Activated CD4-positive, alpha-beta T cell treated with anti-CD3 and anti-CD28 coated beads for 24 hours (primary cell): Measurements from ENCODE around the gene PRMT1.
A peak's percentile ranks its signal among the peaks of the same experiment; 100 is the strongest.

Experiments
- DNase-seq, 2 donors: peaks; one replicate each; pipeline ENCODE4 v3.0.0-alpha.2; 2020; ENCODE audit warnings: low read depth in 2 of 2

Gene PRMT1

DNA sequence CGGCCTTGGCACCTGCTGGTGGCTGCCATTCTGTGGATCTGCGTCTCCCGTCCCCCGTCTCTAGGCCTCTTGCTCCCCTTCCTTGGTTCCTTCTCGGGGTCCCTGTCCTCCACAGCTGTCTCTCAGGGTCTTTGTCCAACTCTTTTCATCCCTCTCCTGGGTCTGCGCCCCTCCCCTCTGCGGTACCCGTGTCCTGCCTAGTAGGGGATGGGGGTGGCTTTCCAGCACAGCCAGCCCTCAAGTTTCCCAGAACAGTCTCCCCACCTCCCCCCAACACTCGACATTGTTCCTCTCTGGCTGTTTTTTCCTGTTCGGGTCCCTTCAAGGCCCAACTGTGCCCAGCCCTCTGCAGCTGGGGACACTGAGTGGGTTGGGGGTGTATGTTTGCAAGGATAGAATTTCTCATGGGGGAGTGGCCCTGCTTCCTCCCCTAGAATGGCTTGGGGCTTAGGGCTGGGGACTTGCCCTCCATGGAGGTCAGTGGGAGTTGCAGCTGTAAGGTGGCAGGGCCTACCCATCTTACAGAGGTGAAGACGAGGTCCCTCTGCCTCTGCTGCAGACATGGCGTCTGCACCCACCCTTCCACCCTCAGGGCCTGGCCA is 11.6 kb downstream of the PRMT1 start:
- no peak for DNase-seq

GRCh38 chr19:49689133-49690078 is 12.3 kb downstream of the PRMT1 start, which contains the start of gene ADM5:
TSS of gene ADM5 (plus strand) at chr19:49689594. CDS start at chr19:49689838, 244 bp downstream.
- no peak for DNase-seq

DNA sequence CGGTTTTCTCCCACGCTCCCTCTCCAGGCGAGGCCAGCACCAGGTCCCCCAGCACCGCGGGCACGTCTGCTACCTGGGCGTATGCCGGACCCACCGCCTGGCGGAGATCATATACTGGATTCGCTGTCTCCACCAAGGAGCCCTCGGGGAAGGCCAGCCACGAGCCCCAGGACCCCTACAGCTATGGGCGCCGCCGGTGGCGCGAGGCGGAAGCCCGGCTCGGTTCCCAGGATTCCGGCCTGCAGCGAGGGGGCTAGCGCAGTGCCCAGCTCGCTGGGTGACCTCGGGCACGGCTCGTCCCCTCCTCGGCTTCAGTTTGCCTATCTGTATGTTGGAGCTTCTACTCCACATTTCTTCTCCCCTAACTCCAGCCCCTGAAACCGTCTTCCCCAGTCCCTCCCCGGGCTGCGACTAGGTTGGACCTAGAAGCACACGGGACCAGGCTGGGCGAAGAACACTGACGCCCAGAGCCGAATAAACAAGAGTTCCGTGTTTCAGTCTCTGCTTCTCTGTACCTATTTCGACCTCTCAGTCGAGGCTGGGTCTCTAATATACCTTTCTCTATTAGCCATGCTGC is 13.1 kb downstream of the PRMT1 start:
- no peak for DNase-seq

DNA sequence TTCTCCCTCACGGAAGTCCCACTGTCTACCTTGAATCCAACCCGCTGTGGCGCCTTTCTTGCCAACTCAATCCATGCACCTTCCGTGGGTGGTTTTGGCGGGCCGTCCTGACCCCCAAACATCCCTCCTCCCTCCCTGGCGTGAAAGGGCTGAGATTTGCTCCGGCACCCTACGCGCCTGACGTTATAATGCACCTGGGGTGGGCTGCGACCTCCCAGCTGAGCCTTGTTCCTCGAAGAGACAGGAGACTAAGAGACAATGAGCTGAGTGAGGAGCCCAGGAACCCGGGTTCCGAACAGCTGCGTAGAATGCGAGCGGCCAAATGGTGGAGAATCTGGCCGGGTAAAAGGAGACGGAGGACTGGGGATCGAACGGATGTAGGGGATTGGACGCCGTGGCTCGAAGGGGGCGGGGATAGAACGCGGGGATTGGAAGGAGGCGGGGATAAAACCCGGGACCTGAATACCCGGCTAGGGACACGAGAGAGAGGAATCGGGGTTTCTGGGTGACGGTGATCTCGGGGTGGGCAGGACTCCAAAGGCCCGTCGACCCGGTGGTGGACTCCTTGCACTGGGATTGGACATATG is 13.7 kb downstream of the PRMT1 start, which contains the start of gene CPT1C:
CPT1C (plus strand) TSS at position 461 of the 587 bp plus-strand sequence. CDS start 1,137 bp downstream, outside the sequence.
- DNase-seq, result peak in 1 of 2 donors; percentile 58

DNA sequence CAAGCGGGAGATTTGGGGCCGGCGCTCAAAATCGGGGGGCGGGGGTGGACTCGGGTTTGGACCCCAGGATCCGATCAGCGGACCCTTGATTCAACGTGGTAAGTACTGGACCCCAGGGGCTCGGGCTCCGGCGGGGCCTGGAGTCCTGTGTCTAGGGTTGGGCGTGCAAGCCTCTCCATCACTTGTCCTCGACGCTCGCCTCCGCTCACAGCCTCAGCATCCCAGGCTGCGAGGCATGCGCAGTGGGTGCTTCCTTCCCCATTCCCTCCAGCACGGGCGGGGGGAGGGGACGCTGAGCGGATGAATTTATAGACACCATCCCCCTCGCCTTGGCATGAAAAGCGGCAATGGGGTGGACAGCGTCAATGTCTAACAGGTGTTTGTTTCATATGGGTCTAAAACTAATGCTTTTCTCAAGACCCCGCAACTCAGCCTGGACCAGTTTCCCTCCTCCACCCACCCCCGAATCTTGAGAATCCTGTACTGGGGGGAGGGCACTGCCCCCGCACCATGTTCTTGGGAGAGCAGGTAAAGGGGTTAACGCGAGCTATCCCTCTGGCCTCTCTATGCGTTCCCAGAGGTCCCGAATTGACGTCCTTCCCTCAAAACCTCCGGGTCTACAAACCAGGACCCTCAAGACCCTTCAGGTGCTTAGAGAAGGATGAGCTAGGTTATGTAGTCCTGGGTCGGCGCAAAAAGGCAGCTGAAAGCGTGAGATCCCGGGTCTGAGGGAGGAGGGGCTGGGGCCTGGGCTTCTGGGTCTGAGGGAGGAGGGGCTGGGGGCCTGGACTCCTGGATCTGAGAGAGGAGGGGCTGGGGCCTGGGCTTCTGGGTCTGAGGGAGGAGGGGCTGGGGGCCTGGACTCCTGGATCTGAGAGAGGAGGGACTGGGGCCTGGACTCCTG is 14.4 kb downstream of the PRMT1 start:
- no peak for DNase-seq

DNA sequence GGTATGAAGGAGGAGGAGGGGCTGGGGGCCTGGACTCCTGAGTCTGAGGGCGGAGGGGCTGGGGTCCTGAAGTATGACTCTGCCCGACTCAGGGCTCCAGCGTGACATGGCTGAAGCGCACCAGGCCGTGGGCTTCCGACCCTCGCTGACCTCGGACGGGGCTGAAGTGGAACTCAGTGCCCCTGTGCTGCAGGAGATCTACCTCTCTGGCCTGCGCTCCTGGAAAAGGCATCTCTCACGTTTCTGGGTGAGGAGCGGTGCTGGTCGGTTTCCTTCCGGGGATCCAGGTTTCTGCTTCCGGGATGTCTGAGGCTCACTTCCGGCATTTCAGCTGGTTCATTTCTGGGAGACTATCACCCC is 15.1 kb downstream of the PRMT1 start:
- DNase-seq, result no peak

- no peak for DNase-seq
These were observed 19.0 kb downstream of the PRMT1 start for GRCh38 chr19:49696115-49696514.

DNA sequence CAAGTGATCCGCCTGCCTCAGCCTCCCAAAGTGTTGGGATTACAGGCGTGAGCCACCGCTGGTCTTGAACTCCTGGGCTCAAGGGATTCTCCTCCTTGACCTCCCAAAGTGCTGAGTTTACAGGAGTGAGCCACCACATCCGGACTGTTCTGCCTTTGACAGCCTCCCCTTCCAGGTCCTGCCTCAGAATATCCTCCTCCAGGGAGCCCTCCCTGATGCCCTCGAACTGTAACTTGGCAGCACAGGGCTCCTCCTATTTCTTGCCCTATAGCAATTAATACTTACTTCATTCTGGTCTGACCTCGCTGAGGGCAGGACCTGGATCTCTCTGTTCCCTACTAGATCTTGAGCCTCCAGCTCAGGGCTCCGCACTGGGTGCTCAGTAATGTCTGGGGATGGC is 19.8 kb downstream of the PRMT1 start:
- DNase-seq, result no peak

- no peak for DNase-seq
These were observed 22.3 kb downstream of the PRMT1 start for GRCh38 chr19:49699364-49699763.

- no peak for DNase-seq
These were observed 23.5 kb downstream of the PRMT1 start for GRCh38 chr19:49700563-49700962.

GRCh38 chr19:49701271-49701786 is 24.3 kb downstream of the PRMT1 start:
- DNase-seq, result no peak

DNA sequence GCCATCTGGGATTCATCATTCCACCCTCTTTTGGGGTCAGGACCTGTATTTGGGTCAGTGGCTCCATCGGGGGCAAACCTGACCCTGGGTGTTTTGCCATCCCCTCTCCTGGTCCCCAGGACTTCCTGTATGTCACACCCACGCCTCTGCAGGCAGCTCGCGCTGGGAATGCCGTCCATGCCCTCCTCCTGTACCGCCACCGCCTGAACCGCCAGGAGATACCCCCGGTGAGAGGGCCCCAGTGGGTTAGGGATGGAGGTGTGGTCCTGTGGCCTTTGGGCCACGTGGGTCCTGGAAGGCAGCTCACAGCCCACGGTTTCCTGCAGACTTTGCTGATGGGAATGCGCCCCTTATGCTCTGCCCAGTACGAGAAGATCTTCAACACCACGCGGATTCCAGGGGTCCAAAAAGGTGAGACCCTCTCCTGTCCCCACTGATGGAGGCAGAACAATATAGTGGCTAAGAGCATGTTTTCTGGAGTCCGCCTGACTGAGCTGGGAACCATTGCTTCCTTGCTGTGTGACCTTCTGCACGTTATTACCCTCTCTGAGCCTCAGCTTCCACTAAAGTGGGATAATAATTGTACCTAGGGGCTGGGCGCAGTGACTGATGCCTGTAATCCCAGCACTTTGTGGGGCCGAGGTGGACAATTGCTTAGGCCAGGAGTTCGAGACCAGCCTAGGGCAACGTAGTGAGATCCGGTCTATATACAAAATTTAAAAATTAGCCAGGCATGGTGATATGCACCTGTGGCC is 28.0 kb downstream of the PRMT1 start:
- no peak for DNase-seq

- DNase-seq, result no peak
These were observed 28.8 kb downstream of the PRMT1 start for GRCh38 chr19:49705919-49706318.

DNA sequence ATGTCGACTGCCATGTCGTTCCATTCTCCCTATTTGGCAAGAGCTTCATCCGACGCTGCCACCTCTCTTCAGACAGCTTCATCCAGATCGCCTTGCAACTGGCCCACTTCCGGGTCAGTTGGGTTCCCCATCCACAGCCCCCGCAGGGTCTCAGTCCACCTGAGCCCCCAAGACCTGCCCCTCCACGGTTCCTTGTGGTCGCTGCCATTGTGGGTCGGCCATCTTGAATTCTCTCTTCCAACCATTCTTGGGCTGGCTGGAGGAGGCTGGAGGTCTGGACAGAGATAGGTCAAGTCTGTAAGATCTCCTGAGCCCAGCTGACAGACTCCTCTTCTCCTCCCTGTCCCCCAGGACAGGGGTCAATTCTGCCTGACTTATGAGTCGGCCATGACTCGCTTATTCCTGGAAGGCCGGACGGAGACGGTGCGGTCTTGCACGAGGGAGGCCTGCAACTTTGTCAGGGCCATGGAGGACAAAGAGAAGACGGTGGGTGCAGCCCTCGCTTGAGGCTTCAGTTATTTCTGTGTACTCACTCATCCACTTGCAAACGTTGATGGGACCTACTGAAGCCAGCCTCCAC is 33.4 kb downstream of the PRMT1 start:
- DNase-seq, result no peak

- no peak for DNase-seq
These were observed 35.4 kb downstream of the PRMT1 start for GRCh38 chr19:49712397-49712859.

GRCh38 chr19:49713236-49713845 is 36.3 kb downstream of the PRMT1 start:
- no peak for DNase-seq

- DNase-seq, result no peak
These were observed 39.1 kb downstream of the PRMT1 start for GRCh38 chr19:49716154-49716553.

- DNase-seq, result no peak
These were observed 41.4 kb downstream of the PRMT1 start for GRCh38 chr19:49718511-49718910.

DNA sequence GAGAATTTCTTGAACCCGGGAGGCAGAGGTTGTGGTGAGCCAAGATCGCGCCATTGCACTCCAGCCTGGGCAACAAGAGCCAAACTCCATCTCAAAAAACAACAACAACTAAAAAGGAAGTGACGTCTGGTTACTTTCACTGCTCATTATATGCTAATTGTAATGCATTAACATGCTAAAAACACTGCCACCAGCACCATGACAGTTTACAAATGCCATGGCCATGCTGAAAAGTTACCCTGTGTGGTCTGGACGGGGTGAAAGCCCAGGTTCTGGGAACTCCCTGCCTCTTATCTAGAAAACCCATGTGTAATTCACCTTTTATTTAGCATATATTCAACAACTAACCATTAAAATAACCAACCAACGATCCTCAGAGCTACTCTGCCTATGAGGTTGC is 41.9 kb downstream of the PRMT1 start:
- DNase-seq, result no peak
